Measurements from ENCODE around the gene DRD4.
A peak's percentile ranks its signal among the peaks of the same experiment; 100 is the strongest.

Gene DRD4

GRCh38 chr11:686451-687243 lies 49.6 kb downstream of the DRD4 start:
- DNase-seq, result no peak
- H3K4ac ChIP-seq (ENCODE audit: low read depth in 1 of 2, low read length in 2 of 2), result no peak overlapping the region
- no peak overlapping the region for H3K27ac ChIP-seq (ENCODE audit: low read length, poor library complexity, severe bottlenecking)
- H3K36me3 ChIP-seq (ENCODE audit: control insufficient read depth in 1 of 2, insufficient read depth in 2 of 2, low read depth in 1 of 2, low read length in 2 of 2), result peaks cover 59 to 73% of the 10 kb centered on the region in 2 experiments
- H3K9me3 ChIP-seq (ENCODE audit: control insufficient read depth, low read length), result no peaks in the 10 kb centered on the region
- peaks cover 16% of the 10 kb centered on the region for H3K4me1 ChIP-seq (ENCODE audit: control insufficient read depth, insufficient read depth, low read depth, low read length)
- H4K8ac ChIP-seq (ENCODE audit: low read length), result no peak overlapping the region
- H3K4me3 ChIP-seq (ENCODE audit: insufficient read depth in 1 of 2, low read depth in 1 of 2, low read length in 2 of 2), result no peak overlapping the region
- WGBS, result 94% methylated on average over 30 of the region's 30 CpGs
- no peaks in the 10 kb centered on the region for H3K27me3 ChIP-seq (ENCODE audit: control insufficient read depth in 1 of 2, insufficient read depth in 1 of 2, low read length in 2 of 2)
- H3K23ac ChIP-seq (ENCODE audit: low read length in 2 of 2), result no peak overlapping the region
- no peak overlapping the region for H2BK120ac ChIP-seq (ENCODE audit: low read depth, low read length)
- H2BK5ac ChIP-seq (ENCODE audit: low read depth, low read length, poor library complexity, severe bottlenecking), result no peak overlapping the region
- no peak overlapping the region for H2AFZ ChIP-seq (ENCODE audit: low read depth, low read length)
- H3K14ac ChIP-seq (ENCODE audit: low read length in 2 of 2), result no peak overlapping the region
- no peak overlapping the region for H3K18ac ChIP-seq (ENCODE audit: low read depth in 1 of 2, low read length in 2 of 2)
- H3K4me2 ChIP-seq (ENCODE audit: low read length, poor library complexity, severe bottlenecking), result no peak overlapping the region
- no peak overlapping the region for H2BK15ac ChIP-seq (ENCODE audit: low read depth, poor library complexity, severe bottlenecking)
- H2AK5ac ChIP-seq (ENCODE audit: low read length, severe bottlenecking), result no peak overlapping the region
- H4K91ac ChIP-seq (ENCODE audit: low read length), result no peak overlapping the region
- H3K9ac ChIP-seq (ENCODE audit: low read length), result no peak overlapping the region
- no peak overlapping the region for H2BK12ac ChIP-seq (ENCODE audit: low read length in 2 of 2)
- peaks cover 33% of the 10 kb centered on the region for H3K79me1 ChIP-seq (replicated peaks; ENCODE audit: low read length, poor library complexity, severe bottlenecking)

DNA sequence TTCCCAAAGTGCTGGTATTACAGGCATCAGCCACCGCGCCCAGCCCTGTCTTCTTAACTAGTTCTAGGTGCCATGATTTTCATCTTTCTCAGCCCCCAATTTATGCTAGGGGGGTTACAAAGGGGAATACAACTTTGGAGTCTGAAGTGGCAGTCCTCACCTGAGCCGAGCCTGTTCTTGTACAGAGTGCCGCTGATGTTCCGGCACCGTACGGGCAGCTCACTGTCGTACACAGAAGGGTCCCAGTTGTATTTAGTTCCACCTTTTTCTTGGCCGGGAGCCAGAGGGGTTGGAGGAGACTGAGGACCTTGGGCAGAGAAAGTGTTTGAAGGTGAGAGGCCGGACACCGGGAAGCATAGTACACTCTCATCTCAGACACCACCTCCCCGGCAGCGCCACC lies 50.7 kb downstream of the DRD4 start:
- H2BK120ac ChIP-seq (ENCODE audit: low read depth, low read length), result no peak overlapping the region
- no peak overlapping the region for H2AK5ac ChIP-seq (ENCODE audit: low read length, severe bottlenecking)
- WGBS, result 89% methylated on average over 11 of the region's 13 CpGs
- H3K23ac ChIP-seq (ENCODE audit: low read length in 2 of 2), result no peak overlapping the region
- H2AFZ ChIP-seq (ENCODE audit: low read depth, low read length), result no peak overlapping the region
- no peak overlapping the region for H3K4me3 ChIP-seq (ENCODE audit: insufficient read depth in 1 of 2, low read depth in 1 of 2, low read length in 2 of 2)
- H3K4ac ChIP-seq (ENCODE audit: low read depth in 1 of 2, low read length in 2 of 2), result no peak overlapping the region
- H3K9me3 ChIP-seq (ENCODE audit: control insufficient read depth, low read length), result no peaks in the 10 kb centered on the region
- no peak for DNase-seq
- no peak overlapping the region for H3K4me2 ChIP-seq (ENCODE audit: low read length, poor library complexity, severe bottlenecking)
- H3K79me1 ChIP-seq (replicated peaks; ENCODE audit: low read length, poor library complexity, severe bottlenecking), result peaks cover 26% of the 10 kb centered on the region
- no peak overlapping the region for H3K14ac ChIP-seq (ENCODE audit: low read length in 2 of 2)
- no peak overlapping the region for H3K9ac ChIP-seq (ENCODE audit: low read length)
- H3K4me1 ChIP-seq (ENCODE audit: control insufficient read depth, insufficient read depth, low read depth, low read length), result peaks cover 23% of the 10 kb centered on the region
- H3K27ac ChIP-seq (ENCODE audit: low read length, poor library complexity, severe bottlenecking), result no peak overlapping the region
- H4K91ac ChIP-seq (ENCODE audit: low read length), result no peak overlapping the region
- H3K18ac ChIP-seq (ENCODE audit: low read depth in 1 of 2, low read length in 2 of 2), result no peak overlapping the region
- peaks cover 48 to 62% of the 10 kb centered on the region in 2 experiments for H3K36me3 ChIP-seq (ENCODE audit: control insufficient read depth in 1 of 2, insufficient read depth in 2 of 2, low read depth in 1 of 2, low read length in 2 of 2)
- no peak overlapping the region for H2BK5ac ChIP-seq (ENCODE audit: low read depth, low read length, poor library complexity, severe bottlenecking)
- H2BK12ac ChIP-seq (ENCODE audit: low read length in 2 of 2), result no peak overlapping the region
- H4K8ac ChIP-seq (ENCODE audit: low read length), result no peak overlapping the region
- H2BK15ac ChIP-seq (ENCODE audit: low read depth, poor library complexity, severe bottlenecking), result no peak overlapping the region
- no peaks in the 10 kb centered on the region for H3K27me3 ChIP-seq (ENCODE audit: control insufficient read depth in 1 of 2, insufficient read depth in 1 of 2, low read length in 2 of 2)

DNA sequence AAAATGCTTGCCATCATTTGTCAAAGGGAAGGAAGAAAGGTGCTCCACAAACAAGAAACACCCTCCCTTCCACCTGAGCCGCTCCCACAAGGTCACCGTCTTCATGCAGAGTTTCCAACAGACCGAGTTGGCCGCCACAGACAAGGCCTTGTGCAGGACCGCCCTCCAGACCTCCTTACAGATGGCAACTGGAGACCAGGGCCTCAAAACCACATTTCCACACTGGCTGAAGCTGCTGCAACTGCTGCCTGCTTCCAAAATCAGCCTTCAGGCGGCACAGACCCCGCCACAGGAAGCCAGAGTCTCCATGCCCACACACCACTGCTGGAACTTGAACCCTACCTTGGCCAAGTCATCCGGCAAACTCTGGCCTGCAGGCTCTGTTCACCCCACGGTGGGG lies 51.6 kb downstream of the DRD4 start:
- peak overlapping the region; percentile 43 for H2AK5ac ChIP-seq (ENCODE audit: low read length, severe bottlenecking)
- H3K14ac ChIP-seq (ENCODE audit: low read length in 2 of 2), result no peak overlapping the region
- H3K4me3 ChIP-seq (ENCODE audit: insufficient read depth in 1 of 2, low read depth in 1 of 2, low read length in 2 of 2), result no peak overlapping the region
- peaks cover 30% of the 10 kb centered on the region for H3K4me1 ChIP-seq (ENCODE audit: control insufficient read depth, insufficient read depth, low read depth, low read length)
- H3K36me3 ChIP-seq (ENCODE audit: control insufficient read depth in 1 of 2, insufficient read depth in 2 of 2, low read depth in 1 of 2, low read length in 2 of 2), result peaks cover 46 to 52% of the 10 kb centered on the region in 2 experiments
- H3K23ac ChIP-seq (ENCODE audit: low read length in 2 of 2), result no peak overlapping the region
- H2BK12ac ChIP-seq (ENCODE audit: low read length in 2 of 2), result no peak overlapping the region
- no peak overlapping the region for H3K18ac ChIP-seq (ENCODE audit: low read depth in 1 of 2, low read length in 2 of 2)
- no peaks in the 10 kb centered on the region for H3K27me3 ChIP-seq (ENCODE audit: control insufficient read depth in 1 of 2, insufficient read depth in 1 of 2, low read length in 2 of 2)
- no peak overlapping the region for H4K8ac ChIP-seq (ENCODE audit: low read length)
- H3K4ac ChIP-seq (ENCODE audit: low read depth in 1 of 2, low read length in 2 of 2), result no peak overlapping the region
- no peak overlapping the region for H2BK5ac ChIP-seq (ENCODE audit: low read depth, low read length, poor library complexity, severe bottlenecking)
- no peak for DNase-seq
- no peak overlapping the region for H3K4me2 ChIP-seq (ENCODE audit: low read length, poor library complexity, severe bottlenecking)
- H2AFZ ChIP-seq (ENCODE audit: low read depth, low read length), result no peak overlapping the region
- no peak overlapping the region for H2BK120ac ChIP-seq (ENCODE audit: low read depth, low read length)
- no peak overlapping the region for H4K91ac ChIP-seq (ENCODE audit: low read length)
- 95% methylated on average over 9 of the region's 9 CpGs for WGBS
- peaks cover 26% of the 10 kb centered on the region for H3K79me1 ChIP-seq (replicated peaks; ENCODE audit: low read length, poor library complexity, severe bottlenecking)
- no peaks in the 10 kb centered on the region for H3K9me3 ChIP-seq (ENCODE audit: control insufficient read depth, low read length)
- no peak overlapping the region for H3K27ac ChIP-seq (ENCODE audit: low read length, poor library complexity, severe bottlenecking)
- H3K9ac ChIP-seq (ENCODE audit: low read length), result no peak overlapping the region
- no peak overlapping the region for H2BK15ac ChIP-seq (ENCODE audit: low read depth, poor library complexity, severe bottlenecking)

DNA sequence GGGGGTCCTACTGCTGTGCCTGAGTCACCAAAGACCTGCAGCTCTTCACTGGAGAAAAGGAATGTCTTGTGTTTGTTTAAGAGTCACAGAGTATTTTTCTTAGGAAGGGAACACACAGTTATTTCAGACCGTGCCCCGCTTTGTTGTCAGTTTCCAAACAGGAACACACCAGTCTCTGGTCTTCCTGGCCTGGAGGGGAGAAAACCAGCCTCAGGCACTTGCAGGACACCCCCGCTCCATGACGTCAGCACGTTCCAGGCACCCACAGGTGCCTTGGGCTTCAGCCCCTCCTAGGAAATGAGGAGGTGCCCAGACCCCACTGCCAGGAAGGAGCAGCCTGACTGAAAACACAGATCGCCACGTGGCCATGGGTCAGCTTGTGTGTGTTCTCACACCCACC lies 52.6 kb downstream of the DRD4 start:
- Histone ChIP-seq H3K27me3 (ENCODE audit: control insufficient read depth in 1 of 2, insufficient read depth in 1 of 2, low read length in 2 of 2) (no peaks in the 10 kb centered on the region), H2BK120ac (ENCODE audit: low read depth, low read length) (no peak overlapping the region), H3K14ac (ENCODE audit: low read length in 2 of 2) (no peak overlapping the region), H3K4me3 (ENCODE audit: insufficient read depth in 1 of 2, low read depth in 1 of 2, low read length in 2 of 2) (no peak overlapping the region), H3K23ac (ENCODE audit: low read length in 2 of 2) (no peak overlapping the region), H3K9ac (ENCODE audit: low read length) (no peak overlapping the region), H3K27ac (ENCODE audit: low read length, poor library complexity, severe bottlenecking) (peak overlapping the region; percentile 56), H4K91ac (ENCODE audit: low read length) (no peak overlapping the region), H3K4me2 (ENCODE audit: low read length, poor library complexity, severe bottlenecking) (no peak overlapping the region), H3K4ac (ENCODE audit: low read depth in 1 of 2, low read length in 2 of 2) (no peak overlapping the region), H2BK15ac (ENCODE audit: low read depth, poor library complexity, severe bottlenecking) (no peak overlapping the region), H2BK12ac (ENCODE audit: low read length in 2 of 2) (no peak overlapping the region), H3K18ac (ENCODE audit: low read depth in 1 of 2, low read length in 2 of 2) (no peak overlapping the region), H3K9me3 (ENCODE audit: control insufficient read depth, low read length) (no peaks in the 10 kb centered on the region), H2AFZ (ENCODE audit: low read depth, low read length) (no peak overlapping the region), H2AK5ac (ENCODE audit: low read length, severe bottlenecking) (peak overlapping the region; percentile 44), H3K79me1 (replicated peaks; ENCODE audit: low read length, poor library complexity, severe bottlenecking) (peaks cover 28% of the 10 kb centered on the region), H3K4me1 (ENCODE audit: control insufficient read depth, insufficient read depth, low read depth, low read length) (peaks cover 40% of the 10 kb centered on the region), H4K8ac (ENCODE audit: low read length) (no peak overlapping the region), H3K36me3 (ENCODE audit: control insufficient read depth in 1 of 2, insufficient read depth in 2 of 2, low read depth in 1 of 2, low read length in 2 of 2) (peaks cover 45 to 47% of the 10 kb centered on the region in 2 experiments), H2BK5ac (ENCODE audit: low read depth, low read length, poor library complexity, severe bottlenecking) (no peak overlapping the region)
- 90% methylated on average over 7 of the region's 7 CpGs for WGBS
- DNase-seq, result no peak
